Mucosa of rectum (tissue), 2 donors: ENCODE data around the gene GABRB1.
A peak's percentile ranks its signal among the peaks of the same experiment; 100 is the strongest.

ENCODE experiments used
- H3K27ac ChIP-seq, 2 donors: one replicate each; pipeline ENCODE4 v1.7.0; 2013; ENCODE audit warnings: inconsistent platforms in 2 of 2, low read depth in 2 of 2, low read length in 2 of 2
- H3K27me3 ChIP-seq, 2 donors: one replicate each; pipeline ENCODE4 v1.7.0; 2013; ENCODE audit warnings: low read length in 2 of 2; ENCODE audit not compliant: control insufficient read depth in 2 of 2, insufficient read depth in 2 of 2
- H3K36me3 ChIP-seq, 2 donors: one replicate each; pipeline ENCODE4 v1.7.0; 2013; ENCODE audit warnings: low read length in 2 of 2; ENCODE audit not compliant: control insufficient read depth in 2 of 2, insufficient read depth in 2 of 2
- H3K4me1 ChIP-seq, 2 donors: one replicate each; pipeline ENCODE4 v1.7.0; 2013; ENCODE audit warnings: low read length in 2 of 2, mild to moderate bottlenecking in 1 of 2; ENCODE audit not compliant: control insufficient read depth in 2 of 2, insufficient read depth in 2 of 2
- H3K4me3 ChIP-seq, 2 donors: one replicate each; pipeline ENCODE4 v1.7.0; 2013; ENCODE audit warnings: low read length in 2 of 2
- H3K9ac ChIP-seq, 2 donors: one replicate each; pipeline ENCODE4 v1.7.0; 2013; ENCODE audit warnings: low read length in 2 of 2, low read depth in 1 of 2, mild to moderate bottlenecking in 1 of 2
- H3K9me3 ChIP-seq, 2 donors: one replicate each; pipeline ENCODE4 v1.7.0; 2013; ENCODE audit warnings: low read length in 2 of 2; ENCODE audit not compliant: control insufficient read depth in 2 of 2
- donor health status: healthy.
- donor health status: Normal muscosa, but diverticular disease.

Gene GABRB1

GRCh38 chr4:47145630-47146029, 114.3 kb downstream of the GABRB1 start:
- Histone ChIP-seq H3K9me3 (no peaks in the 10 kb centered on the region), H3K9ac (no peak overlapping the region), H3K4me1 (no peaks in the 10 kb centered on the region), H3K36me3 (no peaks in the 10 kb centered on the region), H3K27me3 (no peaks in the 10 kb centered on the region), H3K27ac (no peak overlapping the region), H3K4me3 (no peak overlapping the region)

DNA sequence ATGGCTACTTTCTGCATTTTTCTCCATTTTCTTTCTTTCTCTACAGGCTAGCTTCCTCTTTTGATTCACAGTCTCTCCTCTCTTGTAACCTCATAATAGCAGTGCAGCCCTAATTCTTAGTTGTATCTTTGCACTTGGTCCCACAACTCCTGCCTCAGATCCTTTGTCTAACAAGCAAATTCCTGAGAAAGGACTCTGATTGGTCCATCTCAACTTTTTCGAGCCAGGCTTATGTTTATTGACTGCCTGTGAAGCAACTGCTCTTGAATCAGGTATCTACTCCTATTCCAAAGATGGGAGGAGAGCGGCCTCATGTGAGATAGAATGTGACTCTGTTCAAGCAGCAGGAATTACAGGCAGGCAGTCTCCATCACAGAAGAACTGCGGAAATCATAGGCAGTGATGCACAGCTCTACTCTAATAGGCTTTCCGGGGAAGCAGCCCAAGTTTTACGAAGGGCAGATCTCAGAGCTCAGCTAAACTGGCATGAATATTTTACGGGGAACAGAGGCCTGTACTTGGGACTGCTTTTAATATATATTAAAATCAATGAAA, 123.5 kb downstream of the GABRB1 start:
- H3K36me3 ChIP-seq: no peaks in the 10 kb centered on the region

DNA sequence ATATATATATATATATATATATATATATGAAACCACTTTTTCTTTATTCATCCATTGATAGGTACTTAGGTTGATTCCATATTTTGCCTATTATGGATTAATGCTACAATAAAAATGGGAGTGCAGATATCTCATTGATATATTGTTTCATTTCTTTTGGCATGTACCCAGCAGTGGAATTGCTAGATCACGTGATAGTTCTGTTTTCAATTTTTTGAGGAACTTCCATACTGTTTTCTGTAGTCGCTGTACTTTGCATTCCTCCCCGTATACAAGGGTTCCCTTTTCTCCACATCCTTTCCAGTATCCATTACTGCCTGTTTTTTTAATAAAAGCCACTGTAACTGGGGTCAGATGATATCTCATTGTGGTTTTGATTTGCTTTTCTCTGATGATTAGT, 124.6 kb downstream of the GABRB1 start:
- no peak overlapping the region for H3K4me3 ChIP-seq
- H3K9ac ChIP-seq: no peak overlapping the region
- no peaks in the 10 kb centered on the region for H3K4me1 ChIP-seq
- no peaks in the 10 kb centered on the region for H3K27me3 ChIP-seq
- H3K9me3 ChIP-seq: no peaks in the 10 kb centered on the region
- no peaks in the 10 kb centered on the region for H3K36me3 ChIP-seq
- H3K27ac ChIP-seq: no peak overlapping the region

More for the DNA sequence above, 123.5 kb downstream of the GABRB1 start:
- H3K4me1 ChIP-seq: no peaks in the 10 kb centered on the region
- H3K27ac ChIP-seq: no peak overlapping the region
- H3K4me3 ChIP-seq: no peak overlapping the region
- H3K9me3 ChIP-seq: no peaks in the 10 kb centered on the region
- H3K9ac ChIP-seq: no peak overlapping the region
- H3K27me3 ChIP-seq: no peaks in the 10 kb centered on the region

DNA sequence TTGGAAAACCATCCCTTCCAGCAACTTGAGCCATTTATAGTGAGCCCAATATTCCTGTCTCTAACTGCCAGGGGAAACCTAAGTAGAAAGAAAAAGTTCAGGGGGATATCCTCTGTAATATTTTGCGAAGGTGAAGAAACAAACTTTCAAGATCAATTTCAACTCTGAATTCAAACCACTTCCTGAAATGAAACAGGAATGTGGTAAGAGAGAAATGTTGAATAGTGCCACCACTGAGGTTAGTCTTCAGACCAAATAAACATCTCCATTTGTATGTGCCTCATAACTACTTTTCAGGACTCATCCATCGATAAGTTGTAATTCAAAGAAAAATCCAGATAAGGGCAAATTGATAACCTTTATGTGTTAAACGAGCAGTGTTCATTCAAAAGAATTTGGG, 128.7 kb downstream of the GABRB1 start:
- Histone ChIP-seq H3K4me3 (no peak overlapping the region), H3K27me3 (no peaks in the 10 kb centered on the region), H3K9ac (no peak overlapping the region), H3K27ac (no peak overlapping the region), H3K36me3 (no peaks in the 10 kb centered on the region), H3K9me3 (no peaks in the 10 kb centered on the region), H3K4me1 (no peaks in the 10 kb centered on the region)

DNA sequence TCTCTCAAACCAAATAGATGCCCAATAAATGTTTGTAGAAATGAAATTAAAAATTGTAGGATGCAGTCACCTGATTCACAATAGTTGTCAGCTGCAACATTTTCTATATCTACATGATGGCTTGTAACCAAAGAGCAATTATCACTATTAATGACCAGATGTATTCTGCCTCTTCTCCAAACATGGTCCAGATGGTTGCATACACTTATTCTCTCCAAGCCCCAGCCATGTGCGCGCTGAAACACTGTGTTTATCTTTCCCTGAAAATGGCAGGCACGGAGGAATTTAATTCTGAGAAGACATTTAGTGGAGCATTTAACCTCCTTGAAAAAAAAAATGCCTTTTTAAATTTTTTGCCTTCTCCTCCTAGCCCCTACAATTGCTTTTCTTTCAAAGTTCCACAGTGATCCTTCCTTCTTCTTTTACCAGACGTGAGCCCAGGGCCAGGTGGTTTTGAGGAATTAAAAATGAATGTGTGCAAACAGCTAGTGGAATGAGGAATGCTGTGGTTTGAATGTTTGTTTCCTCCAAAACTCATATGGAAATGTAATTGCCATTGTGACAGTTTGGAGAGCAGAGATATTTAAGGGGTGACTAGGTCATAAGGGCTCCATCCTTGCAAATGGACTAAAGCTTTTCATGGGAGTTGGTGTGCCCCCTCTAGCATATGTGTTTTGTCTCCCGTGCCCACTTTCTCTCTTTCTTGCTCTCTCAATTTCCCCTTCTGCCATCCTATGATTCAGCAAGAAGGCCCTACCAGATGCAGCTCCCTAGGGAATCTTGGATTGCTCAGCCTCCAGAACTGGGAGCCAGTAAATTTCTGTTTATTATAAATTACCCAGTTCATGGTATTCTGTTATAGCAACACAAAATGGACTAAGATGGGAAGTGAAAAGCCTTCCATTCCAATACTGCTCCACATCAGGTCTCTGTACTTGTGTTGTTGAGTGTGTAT, 136.0 kb downstream of the GABRB1 start:
- no peak overlapping the region for H3K9ac ChIP-seq
- no peaks in the 10 kb centered on the region for H3K27me3 ChIP-seq
- H3K4me1 ChIP-seq: no peaks in the 10 kb centered on the region
- no peak overlapping the region for H3K27ac ChIP-seq
- H3K4me3 ChIP-seq: no peak overlapping the region
- H3K9me3 ChIP-seq: no peaks in the 10 kb centered on the region
- no peaks in the 10 kb centered on the region for H3K36me3 ChIP-seq

DNA sequence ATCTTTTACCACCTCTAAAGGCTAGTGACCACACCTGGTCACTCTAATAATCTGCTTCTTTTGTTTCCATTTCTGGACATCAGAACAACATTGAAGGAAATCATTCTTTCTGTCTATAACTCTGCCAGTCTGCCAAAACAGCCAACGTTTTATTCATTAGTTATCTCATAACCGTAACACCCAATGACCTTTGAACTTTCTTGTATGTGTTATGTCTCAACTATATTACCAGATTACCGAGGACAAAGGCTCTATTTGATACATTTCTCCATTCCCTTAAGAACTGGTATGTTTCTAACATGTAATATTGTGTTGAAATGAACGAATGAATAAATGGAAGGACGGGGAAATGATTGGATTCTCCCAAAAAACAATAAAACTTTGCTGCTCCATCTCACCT, 152.7 kb downstream of the GABRB1 start:
- Histone ChIP-seq H3K27me3 (no peaks in the 10 kb centered on the region), H3K4me1 (peaks cover 0 to 18% of the 10 kb centered on the region in 2 donors), H3K27ac (no peak overlapping the region), H3K9me3 (no peaks in the 10 kb centered on the region), H3K36me3 (no peaks in the 10 kb centered on the region), H3K4me3 (no peak overlapping the region), H3K9ac (no peak overlapping the region)

- H3K4me3 ChIP-seq: peak overlapping the region in 1 of 2 donors; percentile 67
- no peaks in the 10 kb centered on the region for H3K9me3 ChIP-seq
- H3K4me1 ChIP-seq: peaks cover 0 to 18% of the 10 kb centered on the region in 2 donors
- no peak overlapping the region for H3K9ac ChIP-seq
- no peak overlapping the region for H3K27ac ChIP-seq
- no peaks in the 10 kb centered on the region for H3K36me3 ChIP-seq
- no peaks in the 10 kb centered on the region for H3K27me3 ChIP-seq
These were observed 154.4 kb downstream of the GABRB1 start for GRCh38 chr4:47185761-47186160.

DNA sequence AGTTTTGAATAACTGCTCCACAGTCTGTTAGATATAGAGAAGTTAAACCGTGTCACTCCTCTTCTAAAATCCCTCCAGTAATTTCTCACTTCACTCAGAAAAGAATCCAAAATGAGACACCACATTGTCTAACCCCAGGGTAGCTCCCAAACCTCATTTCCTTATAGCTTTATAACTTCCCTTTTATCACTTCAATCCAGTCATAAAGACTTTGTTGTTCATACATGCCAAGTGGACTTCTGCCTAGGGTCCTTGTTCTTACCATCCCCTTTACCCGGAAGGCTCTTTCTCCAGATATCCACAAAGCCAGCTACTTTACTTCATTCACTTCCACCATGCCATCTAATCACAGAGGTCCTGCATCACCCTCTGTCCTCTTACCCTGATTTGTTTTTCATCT, 156.2 kb downstream of the GABRB1 start:
- Histone ChIP-seq H3K9ac (no peak overlapping the region), H3K4me1 (peaks cover 0 to 18% of the 10 kb centered on the region in 2 donors), H3K27me3 (no peaks in the 10 kb centered on the region), H3K9me3 (no peaks in the 10 kb centered on the region), H3K27ac (peak overlapping the region; percentile 13 to 32), H3K36me3 (no peaks in the 10 kb centered on the region), H3K4me3 (peak overlapping the region; percentile 37 to 67)

DNA sequence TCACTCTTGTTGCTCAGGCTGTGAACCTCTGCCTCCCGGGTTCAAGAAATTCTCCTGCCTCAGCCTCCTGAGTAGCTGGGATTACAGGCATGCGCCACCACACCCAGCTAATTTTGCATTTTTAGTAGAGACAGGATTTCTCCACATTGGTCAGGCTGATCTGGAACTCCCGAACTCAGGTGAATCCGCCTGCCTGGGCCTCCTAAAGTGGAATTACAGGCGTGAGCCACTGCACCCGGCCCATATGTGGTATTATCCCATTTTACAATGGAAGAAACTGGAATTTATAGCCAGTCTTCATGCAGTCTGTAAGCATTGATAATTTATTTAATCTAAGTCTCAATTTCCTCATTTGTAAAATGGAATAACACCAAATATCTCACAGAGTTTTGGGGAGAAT, 161.8 kb downstream of the GABRB1 start:
- Histone ChIP-seq H3K27ac (no peak overlapping the region), H3K4me1 (peaks cover 0 to 4% of the 10 kb centered on the region in 2 donors), H3K27me3 (no peaks in the 10 kb centered on the region), H3K9me3 (no peaks in the 10 kb centered on the region), H3K36me3 (no peaks in the 10 kb centered on the region), H3K9ac (no peak overlapping the region), H3K4me3 (no peak overlapping the region)

DNA sequence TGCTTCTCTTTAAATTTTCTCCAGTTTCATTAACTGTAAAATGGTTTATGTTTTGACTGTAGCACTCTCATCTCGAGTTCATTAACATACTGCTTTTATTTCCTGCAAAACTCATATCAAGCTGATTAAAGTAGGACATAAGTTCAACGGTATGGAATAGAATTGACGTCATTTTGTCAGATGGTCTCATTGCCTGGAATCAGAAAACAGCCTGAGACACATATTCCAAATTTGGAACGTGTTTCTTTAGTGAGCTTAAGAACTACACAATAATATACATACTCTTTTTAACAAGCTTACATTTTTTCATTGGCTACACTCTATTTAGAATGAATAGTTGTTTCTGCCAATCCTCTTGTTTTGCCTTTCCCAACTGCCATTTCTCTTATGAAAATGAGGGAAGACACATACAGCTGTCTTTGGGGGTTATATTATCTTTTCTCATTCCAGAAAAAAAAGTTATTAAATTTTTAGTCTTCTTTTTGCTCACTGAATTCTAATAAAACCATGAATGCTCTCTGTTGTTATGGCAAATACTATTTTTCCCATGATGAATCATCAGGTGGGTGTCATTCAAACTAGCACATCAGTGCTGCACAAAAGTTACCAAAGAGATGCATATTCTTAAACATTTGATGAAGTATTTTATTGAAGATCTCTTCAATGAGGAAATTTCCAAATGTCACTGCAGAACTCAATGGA, 162.8 kb downstream of the GABRB1 start:
- no peaks in the 10 kb centered on the region for H3K27me3 ChIP-seq
- H3K27ac ChIP-seq: peak overlapping the region in 1 of 2 donors; percentile 21
- H3K4me1 ChIP-seq: peaks cover 0 to 4% of the 10 kb centered on the region in 2 donors
- no peaks in the 10 kb centered on the region for H3K9me3 ChIP-seq
- H3K36me3 ChIP-seq: no peaks in the 10 kb centered on the region
- no peak overlapping the region for H3K9ac ChIP-seq
- no peak overlapping the region for H3K4me3 ChIP-seq
